GM21526 (cell line): Measurements from ENCODE around the gene RPL18A.

Experiments used
- ATAC-seq: cut with Tn5 transposase; IDR thresholded peaks from one replicate; pipeline ENCODE4 v1.9.1; 2021; ENCODE audit warnings: moderate library complexity; ENCODE audit not compliant: unreplicated experiment, low FRiP score

Gene RPL18A

GRCh38 chr19:17893766-17894165 lies 34.1 kb downstream of the RPL18A start:
- ATAC-seq, result no peak

- ATAC-seq, result no peak
Measured at GRCh38 chr19:17902701-17903100, 43.0 kb downstream of the RPL18A start.

GRCh38 chr19:17908244-17908643 lies 48.5 kb downstream of the RPL18A start:
- no peak for ATAC-seq

- ATAC-seq, result no peak
Measured at GRCh38 chr19:17909003-17909732, 49.5 kb downstream of the RPL18A start.

GRCh38 chr19:17910791-17911360 lies 51.2 kb downstream of the RPL18A start:
- no peak for ATAC-seq
